DMS79 (cell line): ENCODE data around the gene IFNAR1.

Experiments used
- DNase-seq: peaks from one replicate; lab custom pipeline; 2025; lab: John Stamatoyannopoulos, UW

Gene IFNAR1

GRCh38 chr21:33402001-33402979 is 77.5 kb downstream of the IFNAR1 start:
- DNase-seq = no peak

- no peak for DNase-seq
Observed at GRCh38 chr21:33403128-33403785, 78.5 kb downstream of the IFNAR1 start, which contains the start of gene IFNGR2. IFNGR2 (plus strand) TSS chr21:33403413; CDS start chr21:33403544, 131 bp downstream.

- DNase-seq = no peak
Observed at GRCh38 chr21:33403786-33404585, 79.2 kb downstream of the IFNAR1 start.

GRCh38 chr21:33406493-33406892 is 81.7 kb downstream of the IFNAR1 start:
- DNase-seq = no peak
